Esophagus squamous epithelium (tissue), 5 donors: ENCODE results near the gene AADACL4. TPM values are rescaled to one million over a fixed set of nuclear protein-coding genes. Genes with fewer than 3 reads are reported as not detected.
"Not testable (repeated sequence)": the region's sequence is repeated elsewhere in the genome, so short reads cannot be mapped to it uniquely, and the experiment has no call there.

ENCODE experiments used
- DNase-seq: peaks from one replicate; lab custom pipeline; 2025; lab: John Stamatoyannopoulos, UW
- H3K27ac ChIP-seq, 4 donors: fragments of 200-600 bp; sonication (generic); one replicate each; pipeline ENCODE4 v1.5.1; 2016 to 2019; ENCODE audit warnings: mild to moderate bottlenecking in 1 of 4
- H3K27me3 ChIP-seq, 4 donors: fragments of 200-600 bp; sonication (generic); 1 replicate in 3 of 4; 2 replicates in 1 of 4; pipeline versions ENCODE4 v1.5.1 to v1.6.0; 2017 to 2021; ENCODE audit warnings: antibody characterized with exemption in 1 of 4
- H3K36me3 ChIP-seq, 3 donors: fragments of 200-600 bp; sonication (generic); one replicate each; pipeline ENCODE4 v1.5.1; 2016 to 2019
- H3K4me1 ChIP-seq, 3 donors: fragments of 200-600 bp; sonication (generic); one replicate each; pipeline ENCODE4 v1.5.1; 2017 to 2019
- H3K4me3 ChIP-seq, 4 donors: fragments of 200-600 bp; sonication (generic); 1 replicate in 3 of 4; 2 replicates in 1 of 4; pipeline ENCODE4 v1.5.1; 2016 to 2019; ENCODE audit warnings: mild to moderate bottlenecking in 2 of 4, moderate library complexity in 1 of 4
- H3K9me3 ChIP-seq, 3 donors: fragments of 200-600 bp; sonication (generic); one replicate each; pipeline ENCODE4 v1.5.1; 2016 to 2019
- POLR2A ChIP-seq, 4 donors: fragments of 450-650 bp; IDR thresholded peaks; one replicate each; pipeline ENCODE4 v1.6.1; 2017; ENCODE audit warnings: antibody characterized with exemption in 4 of 4, mild to moderate bottlenecking in 4 of 4, moderate library complexity in 3 of 4
- WGBS, 2 donors: methylation state at CpG; one replicate each; pipeline ENCODE4 v1.1.5; 2018; 5-methylcytosine and 5-hydroxymethylcytosine counted together
- intact Hi-C: fragments of 100-400 bp; cut with DNase I; formaldehyde crosslinking; loops from one replicate; pipeline ENCODE4 v1.15.0; 2022
- total RNA-seq, 4 donors: library from RNA; depleted of rRNA; stranded (reverse); fragments of >200 nt; gene quantifications; one replicate each; pipeline ENCODE4 v1.1.0, GENCODE V29; 2016
- TF ChIP-seq, protein P1 (sequence below), 6 experiments: fragments of 450-650 bp in 4 of 6; fragments of 200-600 bp in 2 of 6; sonication (generic) in 2 of 6; IDR thresholded peaks; one replicate each; pipeline ENCODE4 v1.5.1; 2016 to 2019; ENCODE audit warnings: antibody characterized with exemption in 6 of 6, mild to moderate bottlenecking in 4 of 6, moderate library complexity in 4 of 6
- donor health status: DM: yes; HTN: yes; CAD: no.

AADACL4 gene
- total RNA-seq, 4 donors from 2014 or later = not detected

DNA sequence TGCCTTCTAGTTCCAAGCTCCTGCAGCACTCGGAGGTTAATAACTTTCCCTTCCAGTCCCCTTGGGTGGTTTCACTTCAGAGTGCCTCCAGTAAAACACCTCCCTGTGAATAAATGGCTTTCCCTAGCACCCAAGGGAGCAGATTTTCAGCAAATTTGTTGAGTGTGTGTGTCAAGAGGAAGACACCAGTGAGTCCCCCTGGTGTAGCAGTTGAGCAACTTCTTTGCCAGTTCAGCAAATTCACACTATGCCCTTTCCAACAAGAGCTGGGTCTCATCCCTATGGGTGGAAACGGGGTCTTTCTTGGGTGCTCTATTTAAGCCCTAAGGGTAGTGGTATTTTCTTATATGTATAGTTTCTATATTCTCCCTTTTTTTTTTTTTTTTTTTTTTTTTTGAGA is 806 bp upstream of the AADACL4 start:
- intact Hi-C loops = no loop called here
- H3K4me1 ChIP-seq = no peaks in the 10 kb centered on the region
- 85 to 93% methylated on average over 2 of the region's 2 CpGs for WGBS, 2 donors
- H3K9me3 ChIP-seq = peaks cover 0 to 30% (median 17%) of the 10 kb centered on the region in 3 donors
- no peaks in the 10 kb centered on the region for H3K36me3 ChIP-seq
- H3K27ac ChIP-seq = no peak overlapping the region
- DNase-seq = no peak
- TF ChIP-seq, protein P1, sequence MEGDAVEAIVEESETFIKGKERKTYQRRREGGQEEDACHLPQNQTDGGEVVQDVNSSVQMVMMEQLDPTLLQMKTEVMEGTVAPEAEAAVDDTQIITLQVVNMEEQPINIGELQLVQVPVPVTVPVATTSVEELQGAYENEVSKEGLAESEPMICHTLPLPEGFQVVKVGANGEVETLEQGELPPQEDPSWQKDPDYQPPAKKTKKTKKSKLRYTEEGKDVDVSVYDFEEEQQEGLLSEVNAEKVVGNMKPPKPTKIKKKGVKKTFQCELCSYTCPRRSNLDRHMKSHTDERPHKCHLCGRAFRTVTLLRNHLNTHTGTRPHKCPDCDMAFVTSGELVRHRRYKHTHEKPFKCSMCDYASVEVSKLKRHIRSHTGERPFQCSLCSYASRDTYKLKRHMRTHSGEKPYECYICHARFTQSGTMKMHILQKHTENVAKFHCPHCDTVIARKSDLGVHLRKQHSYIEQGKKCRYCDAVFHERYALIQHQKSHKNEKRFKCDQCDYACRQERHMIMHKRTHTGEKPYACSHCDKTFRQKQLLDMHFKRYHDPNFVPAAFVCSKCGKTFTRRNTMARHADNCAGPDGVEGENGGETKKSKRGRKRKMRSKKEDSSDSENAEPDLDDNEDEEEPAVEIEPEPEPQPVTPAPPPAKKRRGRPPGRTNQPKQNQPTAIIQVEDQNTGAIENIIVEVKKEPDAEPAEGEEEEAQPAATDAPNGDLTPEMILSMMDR (IDR thresholded peaks at IDR 0.05) = no peak
- TF ChIP-seq POLR2A (IDR thresholded peaks at IDR 0.05) = no peak
- H3K27me3 ChIP-seq = no peaks in the 10 kb centered on the region
- no peak overlapping the region for H3K4me3 ChIP-seq

DNA sequence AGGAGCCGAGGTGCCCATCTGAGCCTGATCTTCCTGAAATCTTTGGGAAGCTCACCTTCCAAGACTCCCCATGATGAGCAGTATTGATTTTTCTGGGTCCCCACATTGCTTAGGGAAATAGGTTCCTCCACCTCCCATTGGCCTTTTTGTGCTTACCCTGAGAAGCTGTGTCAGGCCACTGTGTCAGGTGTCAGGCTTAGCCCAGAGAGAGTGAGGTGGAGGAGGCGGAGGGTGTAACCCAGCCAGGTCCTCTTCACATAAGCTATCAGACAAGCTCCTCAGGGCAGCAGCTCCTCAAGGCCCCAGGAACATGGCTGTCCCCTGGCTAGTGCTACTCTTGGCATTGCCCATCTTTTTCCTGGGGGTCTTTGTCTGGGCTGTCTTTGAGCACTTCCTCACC is 352 bp downstream of the AADACL4 start:
- no peak for DNase-seq
- no peak overlapping the region for H3K4me3 ChIP-seq
- H3K27me3 ChIP-seq = no peaks in the 10 kb centered on the region
- peaks cover 0 to 27% (median 14%) of the 10 kb centered on the region in 3 donors for H3K9me3 ChIP-seq
- intact Hi-C loops = no loop called here
- WGBS, 2 donors = 83 to 94% methylated on average over 2 of the region's 2 CpGs
- H3K36me3 ChIP-seq = no peaks in the 10 kb centered on the region
- no peak overlapping the region for H3K27ac ChIP-seq
- H3K4me1 ChIP-seq = no peaks in the 10 kb centered on the region
- TF ChIP-seq, protein P1 (IDR thresholded peaks at IDR 0.05) = no peak
- TF ChIP-seq POLR2A (IDR thresholded peaks at IDR 0.05) = no peak

DNA sequence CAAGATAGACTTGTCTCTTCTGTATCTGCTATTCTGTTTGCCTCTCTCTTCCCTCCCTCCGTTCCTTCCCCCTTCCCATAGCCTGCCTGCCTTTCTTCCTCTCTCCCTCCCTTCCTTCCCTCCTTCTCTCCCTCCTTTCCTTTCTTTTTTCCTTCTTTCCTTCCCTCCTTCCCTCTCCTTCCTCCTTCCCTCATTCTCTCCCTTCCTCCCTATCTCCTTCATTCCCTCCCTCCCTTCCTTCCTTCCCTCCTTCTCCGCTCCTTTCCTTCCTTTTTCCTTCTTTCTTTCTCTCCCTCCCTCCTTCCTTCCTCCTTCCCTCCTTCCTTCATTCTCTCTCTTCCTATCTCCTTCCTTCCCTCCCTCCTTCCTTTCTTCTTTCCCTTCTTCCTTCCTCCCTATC is 944 bp downstream of the AADACL4 start:
- no peak for TF ChIP-seq POLR2A (IDR thresholded peaks at IDR 0.05)
- TF ChIP-seq, protein P1 (IDR thresholded peaks at IDR 0.05) = no peak
- no peaks in the 10 kb centered on the region for H3K36me3 ChIP-seq
- H3K27me3 ChIP-seq = no peaks in the 10 kb centered on the region
- H3K9me3 ChIP-seq = peaks cover 0 to 21% (median 8%) of the 10 kb centered on the region in 3 donors
- intact Hi-C loops = no loop called here
- 89 to 91% methylated on average over 2 of the region's 2 CpGs for WGBS, 2 donors
- H3K4me3 ChIP-seq = no peak overlapping the region
- DNase-seq = no peak
- H3K27ac ChIP-seq = no peak overlapping the region
- H3K4me1 ChIP-seq = no peaks in the 10 kb centered on the region

DNA sequence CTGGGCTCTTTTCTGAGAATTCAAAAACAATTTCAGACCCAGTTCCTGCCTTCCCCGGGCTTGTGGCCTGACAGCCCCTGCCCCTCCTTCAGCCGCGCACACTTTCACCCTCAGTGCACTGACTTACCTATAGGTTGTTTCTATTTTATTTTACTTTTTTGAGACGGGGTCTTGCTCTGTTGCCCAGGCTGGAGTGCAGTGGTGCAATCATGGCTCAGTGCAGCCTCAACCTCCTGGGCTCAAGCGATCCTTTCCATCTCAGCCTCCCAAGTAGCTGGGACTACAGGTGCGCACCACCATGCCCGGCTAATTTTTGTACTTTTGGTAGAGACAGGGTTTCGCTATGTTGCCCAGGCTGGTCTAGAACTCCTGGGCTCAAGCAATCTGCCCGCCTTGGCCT is 1.5 kb downstream of the AADACL4 start:
- peaks cover 0 to 15% (median 3%) of the 10 kb centered on the region in 3 donors for H3K9me3 ChIP-seq
- 93 to 96% methylated on average over 9 of the region's 9 CpGs for WGBS, 2 donors
- H3K4me3 ChIP-seq, H3K27me3 ChIP-seq, DNase-seq, H3K27ac ChIP-seq, intact Hi-C loops, H3K36me3 ChIP-seq, H3K4me1 ChIP-seq: not testable (repeated sequence)

DNA sequence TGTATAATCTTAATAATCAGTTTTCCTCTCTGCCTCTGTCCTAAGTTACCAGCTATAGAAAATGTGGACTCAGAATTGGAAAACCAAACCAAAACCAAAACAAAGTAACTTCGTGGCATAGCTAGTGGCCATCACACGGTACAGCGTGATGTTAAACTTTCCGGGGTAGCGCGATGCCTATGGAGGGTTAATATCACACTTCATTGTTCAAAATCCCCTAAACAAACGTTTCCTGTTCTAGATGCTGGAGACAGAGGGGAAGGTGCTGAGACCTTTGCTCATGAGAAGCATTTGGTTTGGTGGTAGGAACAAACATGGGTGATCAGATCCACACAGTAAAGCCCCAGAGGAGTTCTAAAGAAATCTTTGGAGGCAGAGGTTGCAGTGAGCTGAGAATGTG is 4.9 kb downstream of the AADACL4 start:
- 74 to 84% methylated on average over 7 of the region's 7 CpGs for WGBS, 2 donors
- intact Hi-C loops = no loop called here

More for the DNA sequence above, 4.9 kb downstream of the AADACL4 start:
- no peaks in the 10 kb centered on the region for H3K4me1 ChIP-seq
- DNase-seq = no peak
- H3K36me3 ChIP-seq = no peaks in the 10 kb centered on the region
- TF ChIP-seq, protein P1 (IDR thresholded peaks at IDR 0.05) = no peak
- no peak for TF ChIP-seq POLR2A (IDR thresholded peaks at IDR 0.05)
- no peak overlapping the region for H3K27ac ChIP-seq
- peaks cover 0 to 4% (median 0%) of the 10 kb centered on the region in 4 donors for H3K27me3 ChIP-seq
- H3K4me3 ChIP-seq = no peak overlapping the region
- no peaks in the 10 kb centered on the region for H3K9me3 ChIP-seq
